Activated gamma-delta T cell treated with anti-CD3 and anti-CD28 coated beads, Interleukin-2, amount 50 U/mL, for 16 hours (primary cell): ENCODE data around the gene TMEM247.

Experiments used
- DNase-seq: peaks from one replicate; pipeline ENCODE4 v3.0.0-alpha.2; 2020; ENCODE audit warnings: low read depth

Gene TMEM247

DNA sequence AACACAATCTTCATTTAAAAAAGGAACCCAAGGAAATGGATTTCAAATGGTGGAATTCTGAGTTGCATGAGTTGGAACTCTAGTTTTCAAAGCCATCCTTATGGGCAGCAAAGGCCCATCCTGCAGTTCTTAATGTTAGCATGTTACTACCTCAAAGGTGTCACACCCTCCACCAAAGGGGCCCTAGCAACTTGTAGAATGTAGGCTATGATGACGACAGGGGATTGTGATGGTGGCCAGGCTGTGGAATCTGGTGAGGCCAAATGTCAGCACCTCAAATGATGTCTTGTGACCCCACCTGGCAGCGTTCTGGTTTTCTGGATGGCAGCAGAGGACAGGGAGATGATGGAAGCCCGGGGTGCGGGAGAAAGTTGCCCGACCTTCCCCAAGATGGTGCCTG, at the start of gene TMEM247:
TMEM247 (plus strand) TSS at position 301 of the 400 bp plus-strand sequence.
- DNase-seq: no peak

GRCh38 chr2:46430413-46430812, 49.0 kb upstream of the TMEM247 start:
- no peak for DNase-seq

DNA sequence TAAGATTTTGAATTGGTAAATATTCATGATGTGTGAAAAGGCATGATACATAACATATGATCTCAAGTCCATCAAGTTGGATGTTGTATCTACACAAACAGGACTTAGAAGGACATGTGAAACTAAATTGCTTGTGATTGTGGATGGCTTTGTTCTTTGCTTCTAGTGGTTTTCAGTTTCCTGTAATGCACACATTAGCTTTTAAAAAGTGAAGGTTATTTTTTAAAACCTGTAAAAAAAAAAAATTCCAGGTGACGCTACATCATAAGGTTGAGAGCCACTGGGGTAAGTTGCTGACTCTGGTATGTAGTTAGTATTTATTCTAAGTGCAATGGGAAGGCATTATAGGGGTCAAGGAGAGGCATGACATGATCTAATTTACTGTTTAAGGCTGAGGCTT, 48.4 kb upstream of the TMEM247 start:
- DNase-seq: no peak

- DNase-seq: no peak
Observed at GRCh38 chr2:46431481-46432235, 47.7 kb upstream of the TMEM247 start.

GRCh38 chr2:46434851-46435273, 44.5 kb upstream of the TMEM247 start:
- no peak for DNase-seq

DNA sequence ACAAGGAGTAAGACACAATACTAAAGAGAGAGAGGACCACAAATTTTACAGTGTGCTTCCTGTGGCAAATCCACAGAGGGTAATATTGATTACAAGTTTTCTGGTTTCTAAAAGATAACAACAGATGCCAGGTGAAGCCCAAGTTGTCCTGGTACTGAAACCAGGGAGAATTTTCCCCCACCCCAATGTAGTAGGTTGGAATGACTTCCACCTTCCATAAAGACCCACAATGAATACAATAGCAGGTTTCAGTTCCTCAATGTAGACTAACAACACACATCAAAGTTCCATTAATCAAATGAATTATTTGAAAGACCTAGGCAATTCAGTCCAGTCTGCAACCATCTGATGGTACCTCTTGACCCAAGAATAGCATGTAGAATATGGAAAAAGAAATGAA, 44.0 kb upstream of the TMEM247 start:
- no peak for DNase-seq

DNA sequence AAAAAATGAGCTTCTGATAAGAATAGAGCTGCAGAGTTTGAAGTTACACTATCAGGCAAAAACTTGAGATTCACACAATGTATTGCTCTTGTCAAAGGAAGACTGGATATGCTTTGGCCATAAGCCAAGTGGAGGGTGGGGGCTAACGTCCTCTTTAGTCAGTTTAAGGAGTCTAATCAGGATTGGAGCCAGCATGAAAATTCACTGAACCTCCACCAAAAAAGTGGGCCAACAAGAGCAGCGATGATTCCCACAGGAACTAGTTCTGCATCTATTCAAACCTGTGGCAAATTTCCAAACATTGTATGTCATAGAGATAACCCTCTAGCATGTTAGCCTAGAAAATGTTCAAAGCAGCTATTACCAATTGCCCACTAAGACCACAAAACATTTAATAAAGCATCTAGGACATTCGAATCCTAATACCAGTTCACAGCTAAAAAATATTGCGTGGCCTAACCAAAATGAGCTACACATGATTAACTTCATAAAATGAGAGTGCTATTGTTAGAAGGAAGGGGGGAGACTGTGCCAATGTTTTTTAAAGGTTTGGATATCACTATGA, 43.5 kb upstream of the TMEM247 start:
- no peak for DNase-seq

- no peak for DNase-seq
Observed at GRCh38 chr2:46436800-46437199, 42.6 kb upstream of the TMEM247 start.

- no peak for DNase-seq
Observed at GRCh38 chr2:46438102-46438501, 41.3 kb upstream of the TMEM247 start.

DNA sequence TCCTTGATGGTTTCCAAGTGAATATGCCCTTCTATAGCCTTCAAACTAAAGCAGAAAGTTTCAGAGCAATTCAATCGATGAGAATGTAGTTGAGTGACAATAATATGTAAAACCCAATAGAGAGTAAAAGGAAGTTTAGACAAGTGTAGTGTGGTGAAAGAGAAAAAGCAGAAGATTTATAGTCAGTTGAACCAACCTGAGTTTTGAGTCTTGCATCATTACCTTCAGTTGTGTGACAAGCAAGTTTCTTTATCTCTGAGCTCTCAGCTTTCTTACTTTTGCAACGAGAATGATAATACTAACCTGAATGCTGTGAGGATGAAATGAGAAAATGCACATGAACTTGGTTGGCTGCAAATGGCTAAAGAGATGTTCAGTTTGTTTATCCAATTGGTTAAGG, 40.6 kb upstream of the TMEM247 start:
- no peak for DNase-seq

GRCh38 chr2:46439582-46439981, 39.8 kb upstream of the TMEM247 start:
- DNase-seq: peak; percentile 17

GRCh38 chr2:46441838-46442712, 37.3 kb upstream of the TMEM247 start:
- no peak for DNase-seq

DNA sequence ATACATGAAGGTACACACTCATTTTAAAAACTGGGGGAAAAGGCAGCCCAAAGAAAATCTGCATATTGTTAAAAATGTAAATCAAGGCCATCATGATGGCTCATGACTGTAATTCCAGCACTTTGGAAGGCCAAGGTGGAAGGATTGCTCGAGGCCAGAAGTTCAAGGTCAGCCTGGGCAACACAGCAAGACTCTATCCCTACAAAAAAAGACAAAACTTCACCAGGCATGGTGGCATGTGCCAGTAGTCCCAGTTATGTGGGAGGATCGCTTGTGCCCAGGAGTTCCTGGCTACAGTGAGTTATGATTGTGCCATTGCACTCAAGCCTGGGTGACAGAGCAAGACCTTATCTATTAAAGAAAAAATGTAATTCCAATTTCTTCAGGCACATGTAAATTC, 34.6 kb upstream of the TMEM247 start:
- no peak for DNase-seq

DNA sequence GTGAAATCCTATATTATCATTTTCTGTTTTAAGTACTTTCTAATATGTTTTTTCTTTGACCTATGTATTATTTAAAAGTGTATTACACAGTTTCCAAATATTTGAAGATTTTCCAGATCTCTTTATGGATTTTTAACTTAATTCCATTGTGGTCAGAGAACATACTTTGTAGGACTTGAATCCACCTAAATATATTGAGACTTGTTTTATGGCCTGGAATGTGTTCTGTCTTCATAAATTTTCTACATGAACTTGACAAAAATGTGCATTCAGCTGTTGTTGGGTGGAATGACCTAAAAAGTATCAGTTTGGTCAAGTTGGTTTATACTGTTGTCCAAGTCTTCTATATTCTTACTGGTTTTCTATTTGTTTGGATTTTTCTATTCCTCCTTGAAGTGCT, 33.8 kb upstream of the TMEM247 start:
- no peak for DNase-seq

GRCh38 chr2:46446871-46447568, 32.3 kb upstream of the TMEM247 start:
- DNase-seq: no peak

DNA sequence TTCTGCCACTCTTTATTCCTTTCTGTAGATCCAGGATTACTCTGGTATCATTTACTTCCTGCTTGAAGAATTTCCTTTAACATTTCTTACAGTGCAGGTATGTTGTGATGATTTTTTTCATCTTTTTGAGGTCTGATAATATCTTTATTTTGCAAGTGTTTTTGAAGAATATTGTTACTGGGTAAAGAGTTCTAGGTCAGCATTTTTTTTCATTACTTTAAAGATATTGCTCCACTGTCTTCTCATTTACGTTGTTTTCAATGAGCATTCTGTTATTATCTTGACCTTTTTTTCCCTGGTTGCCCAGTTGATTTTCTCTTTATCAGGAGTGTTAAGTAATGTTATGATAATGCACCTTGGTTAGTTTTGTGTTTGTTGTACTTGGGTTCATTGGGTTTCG, 31.7 kb upstream of the TMEM247 start:
- no peak for DNase-seq

DNA sequence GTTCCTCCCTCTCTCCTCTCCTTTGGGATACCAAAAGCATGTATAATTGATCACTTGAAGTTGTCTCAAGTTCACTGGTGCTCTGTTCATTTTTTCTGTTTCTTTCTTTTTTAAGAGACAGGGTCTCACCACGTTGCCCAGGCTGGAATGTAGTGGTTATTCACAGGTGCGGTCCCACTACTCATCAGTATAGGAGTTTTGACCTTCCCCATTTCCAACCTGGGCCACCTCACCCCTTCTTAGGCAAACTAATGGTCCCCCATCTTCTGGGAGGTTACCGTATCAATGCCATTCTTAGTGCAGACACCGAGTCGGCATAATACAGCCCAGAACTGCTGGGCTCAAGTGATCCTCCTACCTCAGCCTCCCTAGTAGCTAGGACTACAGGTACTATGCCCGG, 31.3 kb upstream of the TMEM247 start:
- no peak for DNase-seq

GRCh38 chr2:46448641-46449040, 30.7 kb upstream of the TMEM247 start:
- no peak for DNase-seq

- no peak for DNase-seq
Observed at GRCh38 chr2:46449700-46450099, 29.7 kb upstream of the TMEM247 start.

DNA sequence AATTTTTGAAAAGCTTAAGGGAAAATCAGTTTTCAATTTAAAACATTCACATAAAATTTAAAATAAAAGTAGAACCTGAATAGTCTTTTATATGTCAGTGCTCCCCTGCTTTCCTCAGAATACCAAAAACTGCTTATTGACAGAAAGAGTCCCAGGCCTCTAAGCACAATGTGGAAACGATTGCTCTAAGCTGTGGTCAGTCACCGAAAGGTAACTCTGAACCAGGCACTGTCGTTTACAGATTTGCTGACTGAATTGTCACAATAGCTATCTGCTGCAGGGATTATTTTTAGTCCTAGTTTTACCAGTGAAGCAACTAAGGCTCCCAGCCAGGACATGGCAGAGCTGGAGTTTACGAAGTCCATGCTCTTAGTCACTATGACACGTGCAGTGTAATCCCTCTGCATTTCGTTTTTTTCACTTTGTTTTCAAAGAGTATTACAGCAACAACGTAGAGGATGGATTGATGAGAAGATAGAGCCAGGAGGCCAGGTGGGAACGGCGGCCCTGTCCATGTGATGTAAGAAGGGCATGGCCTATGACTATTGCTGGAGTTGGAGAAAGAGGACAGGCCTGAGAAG, 28.1 kb upstream of the TMEM247 start:
- no peak for DNase-seq

- no peak for DNase-seq
Observed at GRCh38 chr2:46456789-46457188, 22.6 kb upstream of the TMEM247 start.
